Osteoblast (primary cell): ENCODE measurements around the gene HPSE2. TPM values are rescaled to one million over a fixed set of nuclear protein-coding genes. Genes with fewer than 3 reads are reported as not detected.
A peak's percentile ranks its signal among the peaks of the same experiment; 100 is the strongest.

Experiments
- DNase-seq: peaks from one replicate; pipeline ENCODE4 v3.0.0; 2011; ENCODE audit warnings: low spot score, mixed read lengths; ENCODE audit not compliant: insufficient read length; ENCODE audit errors: missing footprints
- H2AFZ ChIP-seq: 2 replicates; pipeline ENCODE4 v1.6.0; 2011; ENCODE audit warnings: mild to moderate bottlenecking, low read length
- H3K27ac ChIP-seq: 2 replicates; pipeline ENCODE4 v1.5.1; 2011; ENCODE audit warnings: mild to moderate bottlenecking, low read depth, low read length, moderate library complexity
- H3K27me3 ChIP-seq: 2 replicates; pipeline ENCODE4 v1.6.0; 2012; ENCODE audit warnings: mild to moderate bottlenecking, control low read depth, inconsistent platforms, low read length, moderate library complexity; ENCODE audit not compliant: insufficient read depth
- H3K36me3 ChIP-seq: 2 replicates; pipeline ENCODE4 v1.5.1; 2011; ENCODE audit warnings: mild to moderate bottlenecking, low read length, control low read depth, moderate library complexity; ENCODE audit not compliant: insufficient read depth
- H3K4me1 ChIP-seq: 2 replicates; pipeline ENCODE4 v1.5.1; 2011; ENCODE audit warnings: mild to moderate bottlenecking, low read length, control low read depth, moderate library complexity; ENCODE audit not compliant: insufficient read depth
- H3K4me2 ChIP-seq: 2 replicates; pipeline ENCODE4 v1.6.0; 2011; ENCODE audit warnings: mild to moderate bottlenecking, low read length; ENCODE audit not compliant: insufficient read depth
- H3K4me3 ChIP-seq: fragments of 200-600 bp; sonication (generic); 3 replicates; pipeline ENCODE4 v1.5.1; 2012; ENCODE audit warnings: mild to moderate bottlenecking, low read length, inconsistent platforms; ENCODE audit not compliant: insufficient read depth
- H3K79me2 ChIP-seq: 2 replicates; pipeline ENCODE4 v1.6.0; 2012; ENCODE audit warnings: mild to moderate bottlenecking, low read length, control low read depth, inconsistent platforms; ENCODE audit not compliant: insufficient read depth
- H3K9me3 ChIP-seq: 2 replicates; pipeline ENCODE4 v1.5.1; 2011; ENCODE audit warnings: low read depth, low read length, control low read depth
- H4K20me1 ChIP-seq: 2 replicates; pipeline ENCODE4 v1.6.0; 2012; ENCODE audit warnings: mild to moderate bottlenecking, low read length, control low read depth; ENCODE audit not compliant: insufficient read depth
- CTCF ChIP-seq: IDR thresholded peaks from 2 replicates; pipeline ENCODE4 v1.5.1; 2011; ENCODE audit warnings: mild to moderate bottlenecking, low read depth, low read length, moderate library complexity; ENCODE audit errors: extremely low read depth
- total RNA-seq: library from RNA; depleted of rRNA; stranded (reverse); fragments of >200 nt; gene quantifications from 2 replicates; pipeline ENCODE4 v1.2.3, GENCODE V29; 2012

Gene HPSE2
- total RNA-seq, 1 donor: not detected

- H3K4me1 ChIP-seq: peaks cover 14% of the 10 kb centered on the region
- no peaks in the 10 kb centered on the region for H3K27me3 ChIP-seq
- H2AFZ ChIP-seq: peak overlapping the region; percentile 93
- H3K9me3 ChIP-seq: no peaks in the 10 kb centered on the region
- no peak for DNase-seq
- H3K79me2 ChIP-seq: peaks cover 10% of the 10 kb centered on the region
- peak overlapping the region; percentile 58 for H3K27ac ChIP-seq
- peaks cover 11% of the 10 kb centered on the region for H3K36me3 ChIP-seq
- H3K4me2 ChIP-seq: peak overlapping the region; percentile 93
- H4K20me1 ChIP-seq: no peaks in the 10 kb centered on the region
- TF ChIP-seq CTCF: no peak
- H3K4me3 ChIP-seq: peak overlapping the region; percentile 94
Observed at GRCh38 chr10:98414578-98414931, 821.1 kb downstream of the HPSE2 start.

- H2AFZ ChIP-seq: no peak overlapping the region
- no peaks in the 10 kb centered on the region for H4K20me1 ChIP-seq
- no peak overlapping the region for H3K27ac ChIP-seq
- no peaks in the 10 kb centered on the region for H3K9me3 ChIP-seq
- TF ChIP-seq CTCF: no peak
- H3K4me3 ChIP-seq: no peak overlapping the region
- H3K27me3 ChIP-seq: no peaks in the 10 kb centered on the region
- H3K4me2 ChIP-seq: no peak overlapping the region
- H3K4me1 ChIP-seq: peaks cover 14% of the 10 kb centered on the region
- H3K79me2 ChIP-seq: peaks cover 10% of the 10 kb centered on the region
- peaks cover 5% of the 10 kb centered on the region for H3K36me3 ChIP-seq
- DNase-seq: no peak
Observed at GRCh38 chr10:98411768-98412167, 823.9 kb downstream of the HPSE2 start.

GRCh38 chr10:98411166-98411565, 824.5 kb downstream of the HPSE2 start:
- TF ChIP-seq CTCF: no peak
- no peak overlapping the region for H2AFZ ChIP-seq
- no peak overlapping the region for H3K4me2 ChIP-seq
- H3K36me3 ChIP-seq: peaks cover 5% of the 10 kb centered on the region
- no peaks in the 10 kb centered on the region for H4K20me1 ChIP-seq
- H3K27me3 ChIP-seq: no peaks in the 10 kb centered on the region
- peaks cover 10% of the 10 kb centered on the region for H3K79me2 ChIP-seq
- no peak for DNase-seq
- H3K9me3 ChIP-seq: no peaks in the 10 kb centered on the region
- no peak overlapping the region for H3K4me3 ChIP-seq
- H3K27ac ChIP-seq: no peak overlapping the region
- H3K4me1 ChIP-seq: peaks cover 14% of the 10 kb centered on the region

GRCh38 chr10:98410759-98411158, 824.9 kb downstream of the HPSE2 start:
- Histone ChIP-seq H3K79me2 (peaks cover 10% of the 10 kb centered on the region), H3K4me2 (no peak overlapping the region), H3K9me3 (no peaks in the 10 kb centered on the region), H2AFZ (no peak overlapping the region), H3K27ac (no peak overlapping the region), H3K27me3 (no peaks in the 10 kb centered on the region), H3K4me1 (peaks cover 14% of the 10 kb centered on the region), H3K36me3 (peaks cover 5% of the 10 kb centered on the region), H3K4me3 (no peak overlapping the region), H4K20me1 (no peaks in the 10 kb centered on the region)
- DNase-seq: no peak
- no peak for TF ChIP-seq CTCF
